Breast epithelium (tissue), 4 donors: ENCODE data around the gene PRIM2. TPM values are rescaled to one million over a fixed set of nuclear protein-coding genes. Genes with fewer than 3 reads are reported as not detected.

Source experiments
- DNase-seq, 2 donors: peaks; one replicate each; pipeline ENCODE4 v3.0.0-alpha.2; 2019; ENCODE audit warnings: low spot score in 2 of 2
- H3K27ac ChIP-seq, 2 donors: fragments of 200-600 bp; sonication (generic) in 1 of 2; one replicate each; pipeline ENCODE4 v1.5.1; 2016 to 2019; ENCODE audit warnings: mild to moderate bottlenecking in 1 of 2
- H3K27me3 ChIP-seq, 2 donors: fragments of 200-600 bp; sonication (generic) in 1 of 2; one replicate each; pipeline versions ENCODE4 v1.5.1 to v1.6.0; 2017 to 2019; ENCODE audit warnings: control low read depth in 1 of 2, mild to moderate bottlenecking in 1 of 2
- H3K36me3 ChIP-seq: fragments of 200-600 bp; one replicate; pipeline ENCODE4 v1.5.1; 2019
- H3K4me1 ChIP-seq, 2 donors: fragments of 200-600 bp; sonication (generic); one replicate each; pipeline ENCODE4 v1.5.1; 2016 to 2019; ENCODE audit warnings: control low read depth in 1 of 2
- H3K4me3 ChIP-seq, 3 donors: fragments of 200-600 bp; sonication (generic); 1 replicate in 2 of 3; 2 replicates in 1 of 3; pipeline ENCODE4 v1.5.1; 2016 to 2019; ENCODE audit warnings: mild to moderate bottlenecking in 3 of 3, moderate library complexity in 2 of 3
- H3K9me3 ChIP-seq, 2 donors: fragments of 200-600 bp; sonication (generic) in 1 of 2; one replicate each; pipeline ENCODE4 v1.5.1; 2016 to 2019; ENCODE audit warnings: control low read depth in 1 of 2
- POLR2A ChIP-seq: fragments of 450-650 bp; IDR thresholded peaks from one replicate; pipeline ENCODE4 v1.6.1; 2016; ENCODE audit warnings: antibody characterized with exemption, mild to moderate bottlenecking, moderate library complexity
- POLR2AphosphoS5 ChIP-seq, 3 donors: sonication (generic); formaldehyde crosslinking; IDR thresholded peaks; one replicate each; pipeline ENCODE4 v1.6.1; 2017; ENCODE audit warnings: antibody characterized with exemption in 3 of 3
- intact Hi-C: fragments of 100-400 bp; cut with DNase I; formaldehyde crosslinking; loops from one replicate; pipeline ENCODE4 v1.15.1; 2023; ENCODE audit warnings: low total_unique reads
- total RNA-seq, 3 donors: library from RNA; depleted of rRNA; stranded (reverse); fragments of >200 nt; gene quantifications; one replicate each; pipeline ENCODE4 v1.1.0, GENCODE V29; 2016
- TF ChIP-seq, protein P1 (sequence below), 3 donors: fragments of 450-650 bp; IDR thresholded peaks; one replicate each; pipeline ENCODE4 v1.5.1; 2016 to 2017; ENCODE audit warnings: antibody characterized with exemption in 3 of 3, mild to moderate bottlenecking in 3 of 3, moderate library complexity in 3 of 3

PRIM2 gene
- total RNA-seq, 3 donors from 2014 or later = 9.3 to 20.1 (median 13.8) TPM

DNA sequence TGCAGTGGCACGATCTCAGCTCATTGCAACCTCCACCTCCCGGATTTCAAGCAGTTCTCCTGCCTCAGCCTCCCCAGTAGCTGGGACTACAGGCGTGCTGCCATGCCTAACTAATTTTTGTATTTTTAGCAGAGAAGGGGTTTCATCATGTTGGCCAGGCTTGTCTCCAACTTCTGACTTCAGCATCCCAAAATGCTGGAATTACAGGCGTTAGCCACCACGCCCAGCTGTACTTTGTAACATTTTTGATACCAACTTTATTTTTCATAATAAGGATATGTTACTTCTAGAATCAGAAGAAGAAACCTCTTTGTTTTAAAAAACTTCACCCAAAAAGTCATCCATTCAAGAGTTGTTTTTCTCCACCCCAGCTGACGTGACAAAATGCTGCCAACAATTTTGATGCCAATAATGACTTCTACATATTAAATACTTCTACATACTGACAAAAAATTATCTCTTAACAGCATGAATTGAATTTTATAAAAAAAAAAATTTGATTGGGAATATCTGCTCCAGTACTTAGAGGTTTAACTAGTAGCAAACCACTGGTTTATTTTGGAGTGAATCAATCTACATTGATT, 22.5 kb upstream of the PRIM2 start:
- no peak overlapping the region for H3K4me3 ChIP-seq
- no peak overlapping the region for H3K27ac ChIP-seq
- DNase-seq = no peak
- intact Hi-C loops = no loop called here
- no peaks in the 10 kb centered on the region for H3K9me3 ChIP-seq
- TF ChIP-seq POLR2AphosphoS5 (IDR thresholded peaks at IDR 0.05) (no peak), POLR2A (no peak)
- TF ChIP-seq, protein P1, sequence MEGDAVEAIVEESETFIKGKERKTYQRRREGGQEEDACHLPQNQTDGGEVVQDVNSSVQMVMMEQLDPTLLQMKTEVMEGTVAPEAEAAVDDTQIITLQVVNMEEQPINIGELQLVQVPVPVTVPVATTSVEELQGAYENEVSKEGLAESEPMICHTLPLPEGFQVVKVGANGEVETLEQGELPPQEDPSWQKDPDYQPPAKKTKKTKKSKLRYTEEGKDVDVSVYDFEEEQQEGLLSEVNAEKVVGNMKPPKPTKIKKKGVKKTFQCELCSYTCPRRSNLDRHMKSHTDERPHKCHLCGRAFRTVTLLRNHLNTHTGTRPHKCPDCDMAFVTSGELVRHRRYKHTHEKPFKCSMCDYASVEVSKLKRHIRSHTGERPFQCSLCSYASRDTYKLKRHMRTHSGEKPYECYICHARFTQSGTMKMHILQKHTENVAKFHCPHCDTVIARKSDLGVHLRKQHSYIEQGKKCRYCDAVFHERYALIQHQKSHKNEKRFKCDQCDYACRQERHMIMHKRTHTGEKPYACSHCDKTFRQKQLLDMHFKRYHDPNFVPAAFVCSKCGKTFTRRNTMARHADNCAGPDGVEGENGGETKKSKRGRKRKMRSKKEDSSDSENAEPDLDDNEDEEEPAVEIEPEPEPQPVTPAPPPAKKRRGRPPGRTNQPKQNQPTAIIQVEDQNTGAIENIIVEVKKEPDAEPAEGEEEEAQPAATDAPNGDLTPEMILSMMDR (IDR thresholded peaks at IDR 0.05) = no peak
- no peaks in the 10 kb centered on the region for H3K27me3 ChIP-seq
- H3K4me1 ChIP-seq = no peaks in the 10 kb centered on the region
- no peaks in the 10 kb centered on the region for H3K36me3 ChIP-seq

DNA sequence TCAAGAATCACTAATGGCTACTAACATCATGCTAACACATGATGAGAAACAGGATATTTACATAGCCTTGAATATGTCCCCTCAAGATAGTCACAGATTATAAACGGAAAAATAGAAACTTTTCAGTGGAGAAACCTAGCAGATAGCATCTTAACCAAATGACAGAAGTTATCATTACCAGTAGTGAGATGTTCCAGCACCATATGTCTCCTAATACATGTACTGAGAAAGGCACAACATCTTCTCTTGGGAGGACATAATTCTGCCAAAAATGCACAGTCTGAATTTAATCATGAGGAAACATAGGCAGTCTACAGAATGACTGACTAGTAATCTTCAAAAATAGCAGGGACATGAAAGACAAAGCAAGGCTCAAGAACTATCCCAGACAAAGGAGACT, 19.9 kb upstream of the PRIM2 start:
- DNase-seq = no peak
- Histone ChIP-seq H3K36me3 (no peaks in the 10 kb centered on the region), H3K27ac (no peak overlapping the region), H3K9me3 (no peaks in the 10 kb centered on the region), H3K4me1 (no peaks in the 10 kb centered on the region), H3K4me3 (no peak overlapping the region), H3K27me3 (no peaks in the 10 kb centered on the region)
- intact Hi-C loops = no loop called here
- no peak for TF ChIP-seq POLR2A
- TF ChIP-seq POLR2AphosphoS5 (IDR thresholded peaks at IDR 0.05) = no peak
- TF ChIP-seq, protein P1 (IDR thresholded peaks at IDR 0.05) = no peak

DNA sequence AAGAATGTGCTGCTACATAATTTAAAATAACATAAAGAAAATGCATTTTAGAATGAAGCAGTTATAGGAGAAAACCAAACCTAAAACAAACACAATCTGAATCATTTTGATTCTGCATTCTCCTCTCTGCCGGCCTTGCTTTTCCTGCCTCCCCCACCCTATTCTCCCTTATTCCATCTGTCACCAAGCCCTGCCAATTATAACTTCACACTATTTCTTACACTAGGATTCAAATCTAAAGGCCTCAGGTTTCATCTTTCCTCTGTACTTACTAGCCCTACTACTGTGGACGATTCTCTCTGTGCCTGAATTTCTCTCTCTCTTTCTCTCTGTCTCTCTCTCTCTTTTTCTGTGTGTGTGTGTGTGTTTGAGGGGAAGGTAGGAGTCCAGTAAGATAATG, 18.7 kb upstream of the PRIM2 start:
- TF ChIP-seq POLR2AphosphoS5 (IDR thresholded peaks at IDR 0.05) = no peak
- H3K9me3 ChIP-seq = no peaks in the 10 kb centered on the region
- no peak overlapping the region for H3K27ac ChIP-seq
- no peaks in the 10 kb centered on the region for H3K36me3 ChIP-seq
- H3K4me3 ChIP-seq = no peak overlapping the region
- no peaks in the 10 kb centered on the region for H3K4me1 ChIP-seq
- H3K27me3 ChIP-seq = no peaks in the 10 kb centered on the region
- intact Hi-C loops = no loop called here
- DNase-seq = no peak

DNA sequence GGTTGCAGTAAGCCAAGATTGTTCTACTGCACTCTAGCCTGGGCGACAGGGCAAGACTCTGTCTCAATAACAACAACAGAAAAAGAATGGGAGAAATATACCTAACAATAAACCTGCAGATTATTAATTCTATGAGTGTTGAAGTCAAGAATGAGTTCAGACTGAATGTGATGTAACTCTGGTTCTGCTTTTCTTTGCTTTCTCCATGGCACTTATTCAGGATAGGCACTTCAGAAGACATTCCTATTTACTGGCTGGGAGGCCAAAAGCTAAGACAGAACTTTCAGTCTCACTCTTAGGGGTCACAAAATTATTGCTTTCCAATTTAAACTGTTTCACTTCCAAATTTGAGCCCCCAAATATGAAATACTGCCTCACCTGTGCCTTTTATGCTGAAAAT, 15.7 kb upstream of the PRIM2 start:
- intact Hi-C loops = no loop called here
- Histone ChIP-seq H3K4me1 (no peaks in the 10 kb centered on the region), H3K27me3 (no peaks in the 10 kb centered on the region), H3K27ac (no peak overlapping the region), H3K4me3 (no peak overlapping the region), H3K36me3 (no peaks in the 10 kb centered on the region), H3K9me3 (no peaks in the 10 kb centered on the region)
- no peak for DNase-seq
- TF ChIP-seq POLR2AphosphoS5 (IDR thresholded peaks at IDR 0.05) = no peak
- no peak for TF ChIP-seq POLR2A
- TF ChIP-seq, protein P1 (IDR thresholded peaks at IDR 0.05) = no peak

DNA sequence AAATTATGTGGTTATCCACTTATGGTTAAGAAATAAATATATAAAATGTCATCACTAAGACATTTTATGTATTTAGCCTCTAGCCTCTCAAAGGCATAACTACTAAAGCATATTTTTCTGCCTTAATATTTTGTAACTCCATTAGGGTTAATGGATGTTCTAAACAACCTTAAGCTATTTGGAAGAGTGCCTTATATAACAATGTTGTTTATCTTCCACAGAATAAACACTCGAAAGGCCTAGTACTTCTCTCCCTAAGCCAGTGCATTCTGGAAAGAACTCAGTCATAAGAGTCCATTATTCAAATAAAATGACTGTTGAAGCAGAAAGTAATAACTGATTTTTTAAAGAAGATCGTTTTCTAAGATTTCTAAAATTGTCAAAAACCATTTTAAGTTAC, 15.0 kb upstream of the PRIM2 start:
- intact Hi-C loops = no loop called here
- TF ChIP-seq, protein P1 (IDR thresholded peaks at IDR 0.05) = no peak
- no peak for TF ChIP-seq POLR2AphosphoS5 (IDR thresholded peaks at IDR 0.05)
- no peak for TF ChIP-seq POLR2A
- DNase-seq = no peak
- Histone ChIP-seq H3K4me1 (no peaks in the 10 kb centered on the region), H3K9me3 (no peaks in the 10 kb centered on the region), H3K4me3 (no peak overlapping the region), H3K36me3 (no peaks in the 10 kb centered on the region), H3K27me3 (no peaks in the 10 kb centered on the region), H3K27ac (no peak overlapping the region)
